PC-3 (cell line): ENCODE results near the gene BRCC3.

Experiments used
- CTCF ChIP-seq: fragments of 300-600 bp; sonication (generic); conservative IDR thresholded peaks from 2 replicates; pipeline ENCODE4 v1.5.1; 2017; ENCODE audit warnings: antibody characterized with exemption, low read depth, mild to moderate bottlenecking, low read length
- EZH2 ChIP-seq: fragments of 300-600 bp; sonication (generic); IDR thresholded peaks from one replicate; pipeline ENCODE4 v1.6.1; 2017; ENCODE audit warnings: antibody characterized with exemption, mild to moderate bottlenecking, low read length; ENCODE audit not compliant: unreplicated experiment
- EZH2phosphoT487 ChIP-seq: fragments of 300-600 bp; sonication (generic); IDR thresholded peaks from 2 replicates; pipeline ENCODE4 v1.6.1; 2018; ENCODE audit warnings: mild to moderate bottlenecking, antibody characterized with exemption, low read length, borderline replicate concordance

GRCh38 chrX:155070663-155070974, 689 bp upstream of the BRCC3 start:
- TF ChIP-seq CTCF (no peak), EZH2phosphoT487 (no peak), EZH2 (no peak)
